GM21723 (cell line): Measurements from ENCODE around the gene MED4.
A peak's percentile ranks its signal among the peaks of the same experiment; 100 is the strongest.

Experiments
- ATAC-seq: cut with Tn5 transposase; IDR thresholded peaks from one replicate; pipeline ENCODE4 v1.9.1; 2021; ENCODE audit warnings: mild to moderate bottlenecking, moderate library complexity; ENCODE audit not compliant: unreplicated experiment

Gene MED4

DNA sequence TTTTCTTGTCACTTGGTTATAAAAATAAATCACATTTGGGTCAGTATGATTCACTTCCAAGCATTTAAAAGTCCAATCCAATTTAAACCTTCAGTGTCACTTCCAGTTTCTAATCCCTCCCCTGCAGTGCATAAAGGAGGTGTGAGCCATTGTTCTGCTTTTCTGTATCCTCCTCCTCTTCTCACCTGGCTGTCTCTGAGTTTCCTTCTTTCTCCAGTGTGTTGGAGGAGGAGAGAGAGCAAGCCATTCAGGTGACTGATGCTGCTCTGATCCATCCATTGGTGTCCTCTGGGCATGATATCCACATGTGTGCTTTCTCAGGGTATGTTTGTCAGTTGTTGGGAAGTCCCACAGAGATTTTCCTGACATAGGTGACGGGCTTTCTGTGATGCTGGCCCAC lies 56.1 kb downstream of the MED4 start:
- no peak for ATAC-seq

DNA sequence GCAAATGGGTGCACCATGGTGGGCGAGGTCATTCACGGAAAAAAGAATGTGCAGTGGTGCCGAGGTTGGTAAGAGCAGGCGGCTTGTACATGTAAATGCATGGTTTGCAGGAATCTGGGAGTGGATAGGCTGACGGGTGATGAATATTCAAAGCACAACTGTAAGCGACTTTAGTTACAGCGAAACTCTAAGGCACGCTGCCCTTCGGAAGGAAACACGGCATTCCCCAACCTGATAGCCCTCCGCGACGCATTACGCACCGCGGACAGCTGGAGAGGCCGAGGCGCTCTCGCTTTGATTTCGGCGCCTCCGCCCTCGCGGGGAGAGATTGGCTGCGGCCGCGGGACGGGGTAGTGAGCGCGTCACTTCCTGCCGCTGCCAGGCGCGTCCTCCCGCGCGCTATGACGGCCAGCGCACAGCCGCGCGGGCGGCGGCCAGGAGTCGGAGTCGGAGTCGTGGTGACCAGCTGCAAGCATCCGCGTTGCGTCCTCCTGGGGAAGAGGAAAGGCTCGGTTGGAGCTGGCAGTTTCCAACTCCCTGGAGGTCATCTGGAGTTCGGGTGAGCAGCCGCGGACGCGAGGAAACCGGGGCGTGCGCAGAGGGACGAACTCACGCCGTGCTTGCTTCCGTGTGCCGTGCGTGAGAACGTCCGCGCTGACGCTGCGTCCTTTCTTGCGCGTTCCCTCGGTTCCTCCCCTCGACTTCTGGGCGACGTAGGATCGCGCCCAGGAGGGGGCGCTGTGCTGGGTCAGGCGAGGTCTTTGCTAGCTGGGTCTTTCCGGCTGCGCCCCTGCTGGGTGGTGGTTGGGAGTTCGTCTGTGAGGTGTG lies 57.3 kb downstream of the MED4 start, which contains the start of gene NUDT15:
Gene NUDT15, plus strand, starts transcription at position 381 of the 828 bp plus-strand sequence. Its CDS starts 21 bp downstream, at position 402.
- peak; percentile 96 for ATAC-seq

DNA sequence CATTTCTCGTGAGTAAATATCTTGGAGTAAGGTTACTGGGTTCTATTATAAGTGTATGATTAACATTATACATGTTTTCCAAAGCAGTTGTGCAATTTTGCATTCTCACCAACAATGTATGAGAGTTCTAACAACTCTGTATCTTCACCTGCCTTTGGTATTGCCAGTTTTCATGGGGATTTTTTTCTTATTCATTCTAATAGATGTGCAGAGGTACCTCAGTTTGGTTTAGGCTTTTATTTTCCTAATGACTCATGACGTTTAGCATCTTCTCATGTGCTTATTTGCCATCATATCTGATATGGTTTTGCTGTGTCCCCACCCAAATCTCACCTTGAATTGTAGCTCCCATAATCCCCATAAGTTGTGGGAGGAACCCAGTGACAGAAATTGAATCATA lies 65.0 kb downstream of the MED4 start:
- ATAC-seq, result no peak

DNA sequence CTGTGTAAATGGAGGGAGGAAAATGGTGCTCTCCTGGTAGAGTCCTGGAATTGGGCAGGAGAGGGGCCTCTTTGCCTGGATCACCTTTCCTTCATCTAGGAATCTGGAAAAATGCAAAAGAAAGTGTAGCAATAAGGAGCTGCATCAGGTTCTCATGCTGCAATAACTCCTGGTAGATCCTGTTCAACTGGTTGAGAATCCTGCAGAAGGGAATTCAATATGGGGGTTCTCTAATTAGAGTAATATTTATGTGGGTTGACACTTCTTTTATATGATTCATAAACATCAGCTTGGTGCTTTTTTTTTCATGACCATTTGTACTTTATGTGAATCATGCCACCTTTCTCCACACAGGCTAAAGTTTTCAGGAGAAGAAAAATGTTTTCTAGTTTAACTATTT lies 66.8 kb downstream of the MED4 start:
- ATAC-seq, result no peak
